Activated CD8-positive, alpha-beta T cell treated with anti-CD3 and anti-CD28 coated beads, Interleukin-2, amount 10 ng/mL, durations not matched to agents 7 days and 5 days (primary cell): ENCODE measurements around the gene CERS2. TPM values are rescaled to one million over a fixed set of nuclear protein-coding genes. Genes with fewer than 3 reads are reported as not detected.

Experiments
- ATAC-seq: fragments of 150-1000 bp; cut with Tn5 transposase; one replicate; pipeline ENCODE4 v1.10.0; 2021; ENCODE audit warnings: moderate library complexity
- CTCF ChIA-PET: fragments of 350-600 bp; sonication (Branson Sonifier 250); formaldehyde crosslinking; loops from one replicate; lab custom pipeline; 2021; ENCODE audit warnings: antibody characterized with exemption; lab: Charles Lee
- POLR2A ChIA-PET: fragments of 350-600 bp; sonication (Branson Sonifier 250); formaldehyde crosslinking; loops from one replicate; lab custom pipeline; 2021; ENCODE audit warnings: antibody characterized with exemption; lab: Charles Lee
- DNase-seq: peaks from one replicate; pipeline ENCODE4 v3.0.0-alpha.2; 2020
- H3K27ac Mint-ChIP-seq: one replicate; pipeline ENCODE4 v1.8.0; 2021; ENCODE audit warnings: mild to moderate bottlenecking, mixed read lengths
- H3K27me3 Mint-ChIP-seq: one replicate; pipeline ENCODE4 v1.8.0; 2021; ENCODE audit warnings: low read depth, mixed read lengths
- H3K36me3 Mint-ChIP-seq: one replicate; pipeline ENCODE4 v1.8.0; 2021; ENCODE audit warnings: low read depth, mixed read lengths
- H3K4me1 Mint-ChIP-seq: one replicate; pipeline ENCODE4 v1.8.0; 2021; ENCODE audit warnings: low read depth, mixed read lengths
- H3K4me3 Mint-ChIP-seq: one replicate; pipeline ENCODE4 v1.8.0; 2021; ENCODE audit warnings: mild to moderate bottlenecking, mixed read lengths
- H3K9me3 Mint-ChIP-seq: one replicate; pipeline ENCODE4 v1.8.0; 2022; ENCODE audit warnings: mixed read lengths; ENCODE audit not compliant: insufficient read depth
- total RNA-seq, 2 experiments: library from RNA; stranded (reverse); gene quantifications; one replicate each; pipeline ENCODE4 v1.2.3, GENCODE V29; 2021

Gene CERS2, protein sequence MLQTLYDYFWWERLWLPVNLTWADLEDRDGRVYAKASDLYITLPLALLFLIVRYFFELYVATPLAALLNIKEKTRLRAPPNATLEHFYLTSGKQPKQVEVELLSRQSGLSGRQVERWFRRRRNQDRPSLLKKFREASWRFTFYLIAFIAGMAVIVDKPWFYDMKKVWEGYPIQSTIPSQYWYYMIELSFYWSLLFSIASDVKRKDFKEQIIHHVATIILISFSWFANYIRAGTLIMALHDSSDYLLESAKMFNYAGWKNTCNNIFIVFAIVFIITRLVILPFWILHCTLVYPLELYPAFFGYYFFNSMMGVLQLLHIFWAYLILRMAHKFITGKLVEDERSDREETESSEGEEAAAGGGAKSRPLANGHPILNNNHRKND
- 100 to 1,000 TPM; 149 to 150 TPM for total RNA-seq

DNA sequence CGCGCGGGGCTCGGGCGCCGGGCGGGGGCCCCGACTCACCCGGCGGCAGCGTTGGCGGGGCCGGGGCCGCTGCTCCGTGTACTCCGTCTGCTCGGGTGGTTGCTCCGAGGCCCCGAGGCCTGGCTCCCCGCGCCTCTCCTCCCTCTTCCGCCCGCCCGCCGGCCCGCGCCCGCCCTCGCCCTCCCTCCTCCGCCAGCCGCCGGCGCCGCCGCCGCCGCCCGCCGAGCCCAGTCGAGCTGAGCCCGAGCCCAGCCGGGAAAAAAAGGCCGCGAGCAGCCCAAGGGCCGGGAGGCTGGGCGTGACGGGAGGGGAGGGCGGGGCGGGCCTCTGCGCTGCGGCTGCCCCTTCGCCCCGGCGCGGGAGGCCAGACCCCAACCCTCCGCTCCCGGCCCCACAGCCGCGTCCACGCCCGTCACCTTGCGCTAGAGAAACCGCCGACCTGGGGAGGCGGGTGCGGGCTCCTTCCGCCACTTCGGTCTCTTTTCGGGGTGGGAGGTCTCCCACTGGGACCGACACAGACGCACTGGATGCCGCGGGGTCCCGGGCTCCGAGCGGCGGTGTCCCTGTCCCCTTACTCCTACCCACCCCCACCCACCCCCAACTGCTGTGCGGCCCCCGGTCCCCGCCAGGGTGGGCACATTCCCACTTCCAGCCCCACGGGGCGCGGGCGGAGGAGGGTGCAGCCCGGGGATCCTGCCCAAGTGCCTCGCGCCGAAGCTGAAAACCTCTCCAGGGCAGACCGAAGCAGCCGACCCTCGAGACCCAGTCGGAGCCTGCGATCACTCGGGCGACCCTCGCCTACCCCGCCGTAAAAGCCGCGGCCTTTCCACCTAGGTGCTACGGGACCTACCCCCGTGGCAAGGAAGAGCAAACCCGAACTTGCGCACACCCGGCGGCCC, at the start of gene CERS2:
CERS2 (minus strand) TSS at position 256 of the 899 bp plus-strand sequence. CDS start 5,745 bp downstream, outside the sequence.
- peaks cover 75% of the 10 kb centered on the region for H3K4me1 Mint-ChIP-seq
- ATAC-seq (peak; percentile 65), DNase-seq (peak; percentile 78)
- CTCF ChIA-PET = interaction anchor here (1.4 to 3.3 kb wide), 2 partner anchors 12 to 53 kb away, joined by 5 to 10 read pairs; no protein-coding TSS in a partner anchor
- H3K9me3 Mint-ChIP-seq = no peaks in the 10 kb centered on the region
- POLR2A ChIA-PET = interaction anchor here (1.0 to 1.4 kb wide), 3 partner anchors 9 to 31 kb away, joined by 3 to 9 read pairs (median 5); no protein-coding TSS in a partner anchor
- H3K4me3 Mint-ChIP-seq = peak within 1 kb of the TSS; percentile 87
- peak within 1 kb of the TSS; percentile 88 for H3K27ac Mint-ChIP-seq
- no peaks in the 10 kb centered on the region for H3K27me3 Mint-ChIP-seq
- peaks cover 21% of the 10 kb centered on the region for H3K36me3 Mint-ChIP-seq

DNA sequence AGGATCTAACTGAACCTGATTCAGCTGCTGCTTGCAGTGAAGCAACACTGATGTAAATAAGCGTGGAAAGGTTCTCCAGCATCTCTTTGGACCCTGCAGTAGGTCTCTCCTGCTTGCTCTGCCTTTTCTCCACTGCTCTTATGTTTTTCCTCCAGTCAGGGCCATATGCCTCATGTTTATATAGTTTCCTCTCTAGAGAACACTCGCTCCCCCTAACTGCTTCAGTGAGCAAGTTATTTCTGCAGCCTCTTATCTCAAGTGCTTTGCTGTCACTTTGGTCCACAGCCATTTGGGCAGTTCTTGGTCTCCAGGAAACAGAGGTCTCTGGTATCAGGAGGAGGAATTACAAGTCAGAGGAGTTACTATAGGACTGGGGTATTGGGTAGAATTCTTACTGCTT, 38.9 kb upstream of the CERS2 start:
- ChIA-PET CTCF (no interaction called here), POLR2A (no interaction called here)
- DNase-seq (no peak), ATAC-seq (no peak)
- no peaks in the 10 kb centered on the region for H3K27me3 Mint-ChIP-seq
- H3K36me3 Mint-ChIP-seq = peaks cover 4% of the 10 kb centered on the region
- H3K9me3 Mint-ChIP-seq = no peaks in the 10 kb centered on the region
- peaks cover 30% of the 10 kb centered on the region for H3K4me1 Mint-ChIP-seq
- H3K27ac Mint-ChIP-seq = no peak overlapping the region
- no peak overlapping the region for H3K4me3 Mint-ChIP-seq

DNA sequence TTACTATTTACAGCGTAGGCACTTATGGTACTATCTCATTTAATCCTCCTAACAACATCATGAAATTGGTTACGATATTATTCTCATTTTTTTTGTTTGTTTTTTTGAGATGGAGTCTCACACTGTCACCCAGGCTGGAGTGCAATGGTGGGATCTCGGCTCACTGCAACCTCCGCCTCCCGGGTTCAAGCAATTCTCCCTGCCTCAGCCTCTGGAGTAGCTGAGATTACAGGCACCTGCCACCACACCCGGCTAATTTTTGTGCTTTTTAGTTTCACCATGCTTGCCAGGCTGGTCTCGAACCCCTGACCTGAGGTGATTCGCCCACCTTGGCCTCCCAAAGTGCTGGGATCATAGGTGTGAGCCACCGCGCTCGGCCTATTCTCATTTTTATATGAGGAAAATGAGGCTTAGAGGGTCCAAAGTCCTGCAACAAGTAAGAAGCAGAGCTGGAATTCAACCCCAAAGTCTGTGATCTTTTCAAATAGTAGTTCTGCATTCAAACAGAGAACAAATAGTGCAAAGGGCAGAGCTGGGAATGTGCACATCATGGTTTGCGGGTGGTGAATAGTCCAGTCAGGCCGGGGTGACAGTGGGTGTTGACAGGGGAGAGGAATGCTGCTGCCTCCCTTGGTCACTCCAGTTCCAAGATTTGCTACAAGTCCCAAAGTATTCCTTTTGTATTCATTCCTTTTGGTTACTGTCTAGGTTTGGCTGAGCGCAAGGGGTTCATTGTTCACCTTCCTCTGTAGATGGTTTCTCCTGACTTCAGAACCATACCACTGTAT, 38.2 kb upstream of the CERS2 start:
- DNase-seq (no peak), ATAC-seq (no peak)
- peaks cover 35% of the 10 kb centered on the region for H3K4me1 Mint-ChIP-seq
- H3K4me3 Mint-ChIP-seq = no peak overlapping the region
- H3K36me3 Mint-ChIP-seq = peaks cover 3% of the 10 kb centered on the region
- H3K27me3 Mint-ChIP-seq = no peaks in the 10 kb centered on the region
- ChIA-PET POLR2A (no interaction called here), CTCF (interaction anchor here (1.0 to 1.9 kb wide), 4 partner anchors 12 to 144 kb away, joined by 3 to 6 read pairs (median 4); partner anchors contain the start of gene TNFAIP8L2)
- H3K27ac Mint-ChIP-seq = no peak overlapping the region
- H3K9me3 Mint-ChIP-seq = no peaks in the 10 kb centered on the region

DNA sequence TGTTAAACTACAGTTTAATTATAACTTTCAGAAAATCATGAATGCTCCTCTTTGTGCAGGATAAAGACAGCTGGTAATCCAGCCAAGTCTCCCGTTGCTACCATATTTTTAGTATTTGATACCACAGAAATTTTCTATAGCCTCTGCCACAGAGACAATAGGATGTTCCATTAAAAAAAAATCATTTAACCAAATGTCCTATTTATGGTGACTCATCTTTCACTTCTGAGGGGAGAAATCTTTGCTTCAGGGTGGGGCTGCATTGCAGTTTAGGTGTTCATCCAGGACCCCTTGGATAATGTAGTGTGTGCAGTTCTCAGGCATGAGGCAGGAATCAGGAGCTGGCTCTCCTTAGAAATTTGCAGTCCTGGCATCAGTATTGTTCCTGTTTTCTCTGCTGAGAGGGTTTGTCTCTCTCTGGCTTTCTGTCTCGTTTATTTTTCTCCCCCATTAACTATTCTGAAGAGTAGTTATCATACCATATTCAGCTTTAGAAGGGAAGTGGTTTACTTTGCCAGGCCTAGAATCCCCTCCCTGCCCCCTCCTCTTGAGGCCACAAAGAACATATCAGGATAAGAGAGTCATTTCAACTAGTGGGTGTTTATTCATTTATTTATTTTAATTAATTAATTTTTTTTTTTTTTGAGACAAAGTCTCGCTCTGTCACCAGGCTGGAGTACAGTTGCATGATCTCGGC, 36.7 kb upstream of the CERS2 start:
- POLR2A ChIA-PET = interaction anchor here (1.1 kb wide), 1 partner anchor 13 kb away, joined by 3 read pairs; no protein-coding TSS in a partner anchor
- CTCF ChIA-PET = interaction anchor here (0.5 to 1.9 kb wide), 7 partner anchors 12 to 331 kb away, joined by 3 to 6 read pairs (median 4); partner anchors contain the start of genes C1orf56, CDC42SE1 and TNFAIP8L2
- ATAC-seq = no peak
- H3K4me3 Mint-ChIP-seq = no peak overlapping the region
- H3K9me3 Mint-ChIP-seq = no peaks in the 10 kb centered on the region
- peaks cover 3% of the 10 kb centered on the region for H3K36me3 Mint-ChIP-seq
- H3K27me3 Mint-ChIP-seq = no peaks in the 10 kb centered on the region
- no peak for DNase-seq
- peak overlapping the region; percentile 69 for H3K27ac Mint-ChIP-seq
- peaks cover 50% of the 10 kb centered on the region for H3K4me1 Mint-ChIP-seq

DNA sequence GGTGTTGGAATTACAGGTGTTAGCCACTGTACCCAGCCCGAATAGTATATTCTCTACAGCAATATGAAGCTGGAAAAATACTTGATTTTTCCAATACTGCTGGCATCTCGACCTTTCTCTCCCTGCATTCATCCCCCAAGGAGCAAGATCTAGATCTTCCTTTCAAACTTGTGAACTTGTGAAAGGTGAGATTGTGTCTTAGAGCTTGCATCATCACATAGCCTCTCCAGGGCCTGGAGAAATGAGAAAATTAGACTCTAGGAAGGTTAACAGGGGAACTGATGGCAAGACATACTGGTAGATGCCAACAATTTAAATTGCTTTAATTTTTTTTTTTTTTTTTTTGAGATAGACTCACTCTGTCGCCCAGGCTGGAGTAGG, 35.7 kb upstream of the CERS2 start:
- H3K4me1 Mint-ChIP-seq = peaks cover 60% of the 10 kb centered on the region
- no peak overlapping the region for H3K4me3 Mint-ChIP-seq
- POLR2A ChIA-PET = no interaction called here
- CTCF ChIA-PET = interaction anchor here (1.0 to 1.5 kb wide), 3 partner anchors 14 to 38 kb away, joined by 4 to 5 read pairs (median 4); partner anchors contain the start of gene C1orf56
- H3K9me3 Mint-ChIP-seq = no peaks in the 10 kb centered on the region
- H3K36me3 Mint-ChIP-seq = peaks cover 3% of the 10 kb centered on the region
- no peak for ATAC-seq
- H3K27ac Mint-ChIP-seq = no peak overlapping the region
- H3K27me3 Mint-ChIP-seq = no peaks in the 10 kb centered on the region
- DNase-seq = no peak

DNA sequence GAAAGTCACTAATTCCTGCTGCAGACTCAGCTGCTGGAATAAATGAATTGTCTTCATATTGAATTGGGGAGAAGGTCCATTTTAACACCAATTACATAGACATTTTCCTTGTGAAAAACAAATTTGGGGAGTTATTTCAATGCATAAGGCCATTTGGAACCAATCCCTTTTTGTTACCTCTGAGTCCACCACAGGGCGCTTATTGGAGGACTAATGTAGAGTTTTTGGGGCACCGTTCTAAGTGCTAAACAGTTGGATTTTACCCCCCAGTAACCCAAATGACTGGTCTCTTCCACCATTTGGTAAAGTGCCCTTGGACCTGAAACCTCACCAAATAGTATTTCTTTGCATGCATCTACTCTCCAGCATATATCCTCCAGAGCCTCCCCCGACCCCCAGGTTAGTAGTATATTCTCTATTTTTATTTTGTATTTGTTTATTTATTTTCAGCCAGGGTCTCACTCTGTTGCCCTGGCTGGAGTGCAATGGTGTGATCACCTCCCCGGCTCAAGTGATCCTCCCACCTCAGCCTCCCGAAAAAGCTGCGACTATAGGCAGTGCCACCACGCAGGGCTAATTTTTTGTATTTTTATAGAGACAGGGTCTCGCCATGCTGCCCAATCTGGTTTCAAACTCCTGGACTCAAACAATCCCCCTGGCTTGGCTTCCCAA, 35.2 kb upstream of the CERS2 start:
- CTCF ChIA-PET = interaction anchor here (1.0 to 1.5 kb wide), 4 partner anchors 14 to 38 kb away, joined by 3 to 4 read pairs (median 4); partner anchors contain the start of gene C1orf56
- H3K36me3 Mint-ChIP-seq = peaks cover 3% of the 10 kb centered on the region
- H3K27ac Mint-ChIP-seq = no peak overlapping the region
- H3K4me3 Mint-ChIP-seq = peak overlapping the region; percentile 98
- no peaks in the 10 kb centered on the region for H3K9me3 Mint-ChIP-seq
- H3K4me1 Mint-ChIP-seq = peaks cover 63% of the 10 kb centered on the region
- DNase-seq (no peak), ATAC-seq (no peak)
- H3K27me3 Mint-ChIP-seq = no peaks in the 10 kb centered on the region
- POLR2A ChIA-PET = no interaction called here

DNA sequence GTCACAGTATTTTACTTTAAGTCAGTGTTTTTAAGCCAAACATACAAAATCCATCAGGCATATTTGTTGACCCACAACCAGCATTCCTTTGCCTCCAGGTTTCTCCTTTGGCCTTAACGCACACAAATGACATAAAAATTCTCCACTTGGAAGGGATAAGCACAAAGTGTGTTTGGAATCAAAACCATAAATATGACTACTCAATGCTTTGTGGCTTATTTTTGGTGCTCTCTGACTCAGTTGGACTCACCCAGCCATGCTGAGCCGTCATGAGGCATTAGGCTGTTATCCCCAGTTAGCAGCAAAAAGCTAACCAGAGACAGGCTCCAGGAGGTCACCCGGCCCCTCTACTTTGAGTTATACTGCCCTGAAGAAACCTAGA, 34.6 kb upstream of the CERS2 start:
- Mint-ChIP-seq H3K27me3 (no peaks in the 10 kb centered on the region), H3K36me3 (peaks cover 3% of the 10 kb centered on the region), H3K9me3 (no peaks in the 10 kb centered on the region), H3K4me1 (peaks cover 68% of the 10 kb centered on the region), H3K27ac (peak overlapping the region; percentile 91), H3K4me3 (peak overlapping the region; percentile 98)
- ATAC-seq (no peak), DNase-seq (no peak)
- ChIA-PET CTCF (interaction anchor here (1.0 to 1.5 kb wide), 3 partner anchors 15 to 39 kb away, joined by 3 to 4 read pairs (median 4); partner anchors contain the start of gene C1orf56), POLR2A (no interaction called here)

DNA sequence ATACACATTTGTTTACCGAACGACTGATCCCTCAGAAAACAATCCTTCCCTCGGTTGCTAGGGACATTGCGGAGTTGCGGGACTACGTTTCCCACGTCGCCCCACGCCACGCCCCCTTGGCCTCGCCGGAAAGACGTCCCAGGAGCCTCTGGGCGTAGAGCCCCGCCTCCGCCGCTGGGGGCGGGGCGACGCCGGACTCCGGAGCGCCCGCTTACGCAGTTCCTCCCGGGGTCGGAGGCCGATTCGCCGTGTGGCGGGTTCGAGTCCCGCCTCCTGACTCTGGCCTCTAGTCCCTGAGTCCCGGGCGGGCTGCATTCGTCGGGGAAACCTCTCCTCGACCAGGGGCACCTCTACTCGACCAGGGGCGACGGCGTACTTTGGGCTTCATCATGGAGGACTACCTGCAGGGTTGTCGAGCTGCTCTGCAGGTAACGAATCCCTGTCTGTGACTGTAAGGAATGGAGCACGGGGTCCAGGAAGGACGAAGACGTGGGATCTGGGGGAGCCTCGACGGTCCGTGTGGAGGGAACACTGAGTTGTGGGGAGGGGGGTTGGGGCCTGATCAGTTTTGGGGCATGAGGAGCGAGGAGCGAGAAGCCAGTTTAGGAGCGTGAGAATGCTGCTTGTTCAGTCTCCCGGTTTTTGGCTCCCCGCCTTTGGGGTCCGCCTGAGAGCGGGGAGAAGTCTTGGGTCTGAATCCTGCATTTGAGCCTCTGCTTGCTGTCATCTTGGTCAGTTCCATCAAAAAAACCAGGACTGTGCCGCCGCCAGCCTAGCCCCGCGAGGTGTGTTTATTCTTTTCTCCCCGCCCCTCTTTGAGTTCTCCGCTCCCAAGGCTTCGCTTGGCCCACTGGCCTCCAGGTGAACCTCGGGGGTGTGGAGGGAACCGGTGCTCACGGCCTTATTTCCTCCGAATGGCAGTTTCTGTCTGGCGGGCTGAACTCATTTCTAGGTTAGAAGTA, 33.9 kb upstream of the CERS2 start, which contains the start of gene PRUNE1:
PRUNE1 (plus strand) TSS at position 206 of the 962 bp plus-strand sequence; CDS start at position 390, 184 bp downstream.
- Mint-ChIP-seq H3K27ac (peak within 1 kb of the TSS; percentile 91), H3K9me3 (no peaks in the 10 kb centered on the region), H3K27me3 (no peaks in the 10 kb centered on the region), H3K36me3 (peaks cover 3% of the 10 kb centered on the region), H3K4me1 (peaks cover 73% of the 10 kb centered on the region), H3K4me3 (peak within 1 kb of the TSS; percentile 98)
- DNase-seq = peak; percentile 97
- peak; percentile 86 for ATAC-seq
- ChIA-PET POLR2A (interaction anchor here (0.6 kb wide), 1 partner anchor 148 kb away, joined by 3 read pairs; the partner anchor contains the start of gene TNFAIP8L2), CTCF (interaction anchor here (1.1 to 1.5 kb wide), 2 partner anchors 15 to 16 kb away, joined by 3 to 4 read pairs; no protein-coding TSS in a partner anchor)

DNA sequence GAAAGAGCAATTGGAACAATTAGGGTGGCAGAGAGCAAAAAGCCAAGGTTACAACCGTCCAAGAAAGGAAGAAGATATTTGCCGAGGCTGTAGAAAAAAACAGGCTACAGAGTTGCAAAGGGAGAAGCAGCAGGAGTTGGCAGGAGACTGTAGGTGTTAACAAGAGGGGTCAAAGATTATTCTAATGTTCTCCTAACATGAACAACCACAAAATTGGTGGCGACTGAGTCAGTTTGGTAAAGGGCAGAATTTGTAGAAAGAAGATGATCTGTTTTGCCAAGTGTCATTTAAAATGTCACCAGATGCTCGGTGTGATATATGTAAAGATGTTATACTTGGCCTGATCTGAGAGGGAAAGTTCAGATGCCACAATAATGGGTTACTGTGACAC, 33.2 kb upstream of the CERS2 start:
- DNase-seq (no peak), ATAC-seq (peak; percentile 16)
- Mint-ChIP-seq H3K9me3 (no peaks in the 10 kb centered on the region), H3K27me3 (no peaks in the 10 kb centered on the region), H3K36me3 (peaks cover 3% of the 10 kb centered on the region), H3K4me3 (peak overlapping the region; percentile 98), H3K27ac (peak overlapping the region; percentile 91), H3K4me1 (peaks cover 77% of the 10 kb centered on the region)
- ChIA-PET POLR2A (interaction anchor here (0.6 to 2.0 kb wide), 2 partner anchors 148 to 149 kb away, joined by 3 to 5 read pairs; partner anchors contain the start of gene TNFAIP8L2), CTCF (interaction anchor here (1.9 to 5.9 kb wide), 5 partner anchors 12 to 52 kb away, joined by 7 to 94 read pairs (median 18); partner anchors contain the start of genes ANXA9, C1orf56, CDC42SE1 and MLLT11)
